ENCODE measurements around the gene SIVA1.

The SIVA1 gene

GRCh38 chr14:104784846-104785707 is 32.1 kb downstream of the SIVA1 start:
- DNase-seq (ENCODE audit: low read depth): no peak

DNA sequence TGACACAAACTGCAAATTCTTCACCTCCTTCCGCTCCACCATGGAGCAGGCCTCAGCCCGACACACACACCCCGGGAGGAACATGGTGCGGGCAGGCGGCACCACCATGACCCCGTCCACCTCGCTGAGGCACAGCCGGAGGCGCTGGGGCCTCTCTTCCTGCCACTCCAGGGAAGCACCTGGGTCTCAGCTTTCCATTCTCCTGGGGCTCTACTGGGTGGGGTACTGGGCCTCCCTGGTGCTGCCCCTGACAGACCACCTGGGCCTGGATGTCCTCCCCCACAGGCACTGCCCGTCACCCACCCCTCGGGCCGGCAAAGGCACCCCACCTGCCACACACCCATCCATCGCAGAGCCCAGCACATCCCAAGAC is 32.7 kb downstream of the SIVA1 start:
- DNase-seq (ENCODE audit: low read depth): no peak

DNA sequence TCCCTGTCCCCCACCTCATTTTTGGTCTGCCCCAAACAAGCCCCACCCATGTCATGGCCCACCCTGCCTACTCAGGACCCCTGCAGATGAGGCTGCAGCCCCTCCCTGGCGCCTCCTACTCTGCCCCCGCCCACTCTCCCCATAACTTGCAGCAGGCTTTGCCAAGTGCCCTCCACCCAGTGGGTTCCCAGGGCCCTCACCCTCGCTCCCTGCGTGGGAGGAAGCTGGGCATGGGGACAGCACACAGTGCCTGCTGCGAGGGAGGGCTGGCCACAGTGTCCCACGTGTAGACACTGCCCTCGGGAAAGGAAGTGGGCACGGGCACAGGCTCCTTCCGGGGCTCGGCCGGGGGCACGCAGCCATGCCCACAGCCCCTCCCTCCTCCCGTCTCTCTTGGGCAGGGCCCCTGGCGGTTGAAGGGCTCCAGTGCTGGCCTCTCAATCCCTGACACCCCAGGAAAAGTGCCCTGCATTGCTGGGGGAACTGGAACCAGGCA is 33.2 kb downstream of the SIVA1 start:
- no peak for DNase-seq (ENCODE audit: low read depth)

- DNase-seq (ENCODE audit: low read depth): no peak
Observed at GRCh38 chr14:104786726-104787675, 34.1 kb downstream of the SIVA1 start.

DNA sequence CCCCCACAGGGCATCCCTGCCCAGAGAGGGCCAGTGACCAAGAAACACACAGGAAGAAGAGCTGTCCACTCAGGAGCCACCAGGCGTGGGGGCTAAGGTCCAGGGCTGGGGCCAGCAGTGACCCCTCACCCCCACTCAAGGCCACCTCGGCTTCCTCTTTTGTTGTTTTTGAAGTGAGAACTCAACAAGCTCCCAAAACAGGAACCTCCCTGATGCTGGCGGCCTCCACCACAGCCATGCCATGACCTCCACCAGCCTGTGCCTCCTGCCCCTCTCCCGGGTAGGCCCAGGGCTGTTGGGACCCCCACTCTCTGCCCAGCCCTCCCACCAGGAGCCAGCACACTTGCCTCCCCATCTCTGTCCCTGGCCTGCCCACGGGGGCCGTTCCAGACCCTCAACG is 34.8 kb downstream of the SIVA1 start:
- no peak for DNase-seq (ENCODE audit: low read depth)

DNA sequence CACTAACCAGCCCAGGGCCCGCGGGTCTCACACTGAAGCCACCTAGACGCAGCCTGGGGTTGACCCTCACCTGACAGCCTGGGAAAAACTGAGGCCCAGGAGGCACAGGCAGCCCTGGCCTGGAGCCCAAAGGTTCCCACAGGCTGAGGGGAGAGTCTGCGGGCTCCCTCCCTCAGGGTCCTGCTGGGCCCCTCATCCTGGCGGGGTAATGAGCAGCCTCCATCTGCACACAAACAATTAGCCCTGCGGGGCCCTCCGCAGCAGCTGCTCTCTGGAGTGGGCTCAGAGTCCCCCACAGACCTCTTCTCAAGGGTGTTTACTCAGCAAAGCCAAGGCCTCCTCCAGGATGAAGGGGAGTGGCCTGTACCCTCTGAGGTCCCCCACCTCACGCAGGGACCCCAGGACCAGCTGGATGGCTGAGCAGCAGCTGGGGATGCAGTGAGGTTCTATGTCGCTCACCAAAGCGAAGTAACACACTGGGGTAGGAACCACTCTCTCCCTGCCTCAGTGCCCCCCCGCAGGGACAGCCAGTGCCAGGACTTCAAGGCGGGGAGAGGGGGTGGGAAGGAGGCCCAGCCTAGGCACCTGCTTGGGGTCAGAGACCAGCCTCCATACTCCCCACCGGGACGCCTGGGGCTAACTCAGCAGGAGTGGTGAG is 35.3 kb downstream of the SIVA1 start:
- DNase-seq (ENCODE audit: low read depth): no peak

- DNase-seq (ENCODE audit: low read depth): no peak
Observed at GRCh38 chr14:104788873-104789663, 36.1 kb downstream of the SIVA1 start.

DNA sequence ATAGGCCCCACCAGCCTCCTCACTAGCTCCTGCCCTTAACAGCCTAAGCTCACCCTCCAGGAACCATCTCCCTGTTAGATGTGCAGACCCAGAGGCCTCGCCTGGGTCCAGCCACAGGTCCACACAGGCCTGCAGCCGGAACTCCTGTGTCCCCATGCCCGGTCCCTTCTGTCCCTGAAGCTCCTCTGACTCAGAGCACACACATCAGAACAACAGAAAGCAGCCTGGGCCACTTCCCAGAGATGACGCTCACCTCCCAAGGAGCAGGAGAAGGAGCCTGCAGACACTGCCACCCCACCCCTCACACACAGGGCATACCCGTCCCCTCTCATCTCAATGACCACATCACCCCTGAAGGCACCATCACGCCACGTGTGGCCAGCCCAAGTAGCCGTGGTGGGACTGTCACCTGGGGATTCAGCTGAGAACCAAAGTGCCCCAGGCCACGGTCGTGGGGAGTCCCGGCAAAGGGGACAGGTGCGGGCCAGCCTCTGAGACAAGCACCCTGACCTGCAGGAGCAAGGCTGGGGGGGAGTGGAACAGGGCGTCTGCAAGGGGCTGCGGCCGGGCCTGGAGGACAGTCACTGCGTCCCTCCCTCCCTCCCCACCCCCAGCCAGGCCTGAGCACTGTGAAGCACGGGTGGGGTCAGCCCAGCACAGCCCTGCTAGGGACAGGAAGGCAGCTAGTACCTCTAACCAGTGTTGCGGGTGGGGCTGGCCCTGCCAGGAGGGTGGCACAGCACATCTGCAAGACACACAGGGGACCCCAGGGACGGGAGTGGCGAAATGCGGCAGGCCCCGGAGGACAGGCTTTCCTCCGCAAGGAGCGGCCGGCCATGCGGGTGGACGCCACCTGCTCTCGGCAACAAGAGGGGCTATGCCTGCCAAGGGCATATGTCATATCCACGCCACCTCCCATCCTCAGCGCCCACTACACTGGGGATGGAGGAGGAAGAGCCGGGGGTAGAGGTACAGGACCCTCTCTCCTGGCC is 37.1 kb downstream of the SIVA1 start:
- DNase-seq (ENCODE audit: low read depth): no peak

GRCh38 chr14:104791425-104791824 is 38.5 kb downstream of the SIVA1 start:
- DNase-seq (ENCODE audit: low read depth): no peak

GRCh38 chr14:104792101-104792884 is 39.3 kb downstream of the SIVA1 start:
- DNase-seq (ENCODE audit: low read depth): no peak

DNA sequence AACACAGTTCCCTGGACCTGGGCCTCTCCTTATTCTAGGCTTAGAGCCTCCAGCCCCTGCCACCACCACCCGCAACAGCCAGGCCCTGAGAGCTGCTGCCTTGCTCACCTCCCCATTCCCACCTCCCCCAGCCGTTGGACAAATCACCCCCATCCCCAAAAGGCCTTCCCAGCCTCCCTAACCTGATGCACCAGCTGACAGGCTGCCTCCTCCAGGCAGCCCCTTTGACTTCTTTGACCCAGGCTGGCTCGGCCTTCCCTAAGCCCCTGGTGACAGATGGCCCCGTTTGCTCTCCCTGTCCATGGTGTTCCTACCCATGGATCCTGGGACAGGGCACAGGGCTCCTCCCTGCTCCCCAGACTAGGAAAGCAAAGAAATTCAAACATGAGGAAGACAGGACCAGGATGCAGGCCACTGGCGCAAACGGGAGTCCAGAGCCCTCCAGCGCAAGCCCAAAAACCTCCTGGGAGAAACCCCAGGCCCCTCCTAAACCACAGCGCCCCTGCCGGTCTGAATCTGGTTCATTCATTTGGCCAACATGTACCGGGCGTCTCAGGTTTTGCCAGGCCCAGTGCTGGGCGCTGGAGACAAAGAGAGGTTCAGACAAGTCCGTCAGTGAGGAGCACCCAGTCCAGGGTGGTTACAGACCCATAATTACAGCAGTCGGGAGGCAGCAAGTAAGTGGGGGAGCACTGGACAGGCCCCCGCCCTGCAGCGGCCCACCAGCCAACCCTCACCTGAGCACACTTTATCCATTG is 40.2 kb downstream of the SIVA1 start:
- DNase-seq (ENCODE audit: low read depth): no peak

GRCh38 chr14:104793703-104793959 is 40.7 kb downstream of the SIVA1 start:
- no peak for DNase-seq (ENCODE audit: low read depth)

DNA sequence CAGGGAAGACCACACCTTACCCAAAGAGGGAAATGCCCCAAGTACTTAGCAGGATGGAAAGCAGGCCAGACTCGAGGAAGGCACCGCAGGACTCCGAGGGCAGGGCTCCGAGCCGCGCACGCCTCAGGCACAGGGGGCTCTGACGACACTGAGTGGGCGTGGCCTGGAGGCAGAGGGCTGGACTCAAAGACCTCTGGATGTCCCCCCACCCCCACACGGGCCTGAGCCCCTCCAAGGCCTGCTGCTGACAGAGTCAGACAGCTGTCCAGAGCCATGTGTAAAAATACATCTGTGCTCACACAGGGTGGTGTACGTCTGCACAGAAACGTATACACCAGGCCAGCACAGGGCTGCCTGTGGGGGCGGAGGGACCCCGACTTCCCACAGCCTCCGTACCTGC is 41.2 kb downstream of the SIVA1 start:
- peak; percentile 66 for DNase-seq (ENCODE audit: low read depth)

DNA sequence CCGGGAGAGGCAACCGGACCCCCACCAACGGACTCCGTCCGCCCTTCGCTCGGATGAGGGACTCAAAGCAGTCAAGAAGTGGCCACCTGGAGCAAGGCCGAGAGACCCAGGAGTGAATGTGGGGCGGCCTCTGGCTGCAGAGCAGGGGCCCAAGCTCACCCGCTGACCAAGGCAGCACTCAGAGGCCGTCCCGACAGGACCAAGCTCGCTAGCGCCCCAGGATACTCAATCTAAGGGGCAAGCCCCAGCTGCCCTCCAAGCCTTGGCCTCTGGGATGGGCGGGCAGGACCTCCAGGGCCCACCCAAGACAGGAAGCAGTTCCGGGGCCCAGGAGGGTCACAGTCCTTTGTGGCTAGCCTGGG is 41.7 kb downstream of the SIVA1 start:
- DNase-seq (ENCODE audit: low read depth): peak; percentile 29

GRCh38 chr14:104794993-104795780 is 42.2 kb downstream of the SIVA1 start, which contains the start of gene AKT1:
TSS of gene AKT1 (minus strand) at chr14:104795748. CDS start at chr14:104792643, 3,105 bp downstream.
- DNase-seq (ENCODE audit: low read depth): peak; percentile 9

DNA sequence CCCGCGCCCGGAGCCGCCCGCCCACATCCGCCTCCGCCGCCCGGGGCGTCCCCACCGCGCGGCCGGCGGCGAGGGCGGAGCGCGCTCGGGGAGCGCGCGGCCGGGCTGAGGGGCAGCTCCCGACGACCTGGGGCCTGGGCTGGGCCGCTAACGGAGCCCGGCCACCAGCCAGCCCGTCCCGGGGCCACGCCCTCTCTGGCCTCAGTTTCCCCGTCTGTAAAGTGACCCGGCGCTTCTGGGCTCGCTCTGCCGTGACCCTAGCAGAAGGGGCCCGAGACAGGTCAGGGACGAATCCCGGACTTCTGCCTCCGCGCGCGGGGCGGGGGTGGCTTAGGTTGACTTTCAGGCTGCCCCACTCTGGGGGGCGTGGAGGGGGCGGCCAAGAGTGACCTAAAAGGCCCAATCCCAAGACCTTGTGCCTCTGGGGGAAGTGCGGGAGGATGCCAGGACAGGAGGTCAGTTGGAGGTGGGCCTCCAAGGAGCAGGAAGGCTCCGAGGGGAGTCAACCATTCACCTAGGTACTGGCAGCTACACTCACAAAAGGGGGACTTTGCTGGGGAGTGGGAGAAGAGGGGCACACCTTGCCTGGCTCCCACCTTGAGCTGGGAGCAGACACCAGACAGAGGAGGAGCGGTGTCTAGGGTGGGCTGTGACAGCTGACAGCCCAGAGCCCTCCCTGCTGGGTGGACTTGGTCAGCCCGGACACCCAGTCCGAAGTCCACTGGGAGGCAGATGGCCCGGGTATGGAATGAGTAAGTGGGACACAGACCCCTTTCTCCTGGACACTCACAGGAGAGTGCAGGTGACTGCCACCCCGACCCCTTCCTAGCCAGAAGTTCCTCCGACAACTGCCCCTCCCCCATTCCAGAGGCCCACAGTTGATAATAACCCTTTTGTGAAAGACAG is 43.1 kb downstream of the SIVA1 start:
- DNase-seq (ENCODE audit: low read depth): peak; percentile 12

- DNase-seq (ENCODE audit: low read depth): no peak
Observed at GRCh38 chr14:104796687-104797081, 43.7 kb downstream of the SIVA1 start.

Measured in amniotic epithelial cell (primary cell).